H7 (cell line): ENCODE measurements around the gene PAQR4. TPM values are rescaled to one million over a fixed set of nuclear protein-coding genes. Genes with fewer than 3 reads are reported as not detected.
"Not testable (repeated sequence)": the region's sequence is repeated elsewhere in the genome, so short reads cannot be mapped to it uniquely, and the experiment has no call there.

Experiments used
- DNase-seq: peaks from one replicate; pipeline ENCODE4 v3.0.0; 2012
- H3K27me3 ChIP-seq: 2 replicates; pipeline ENCODE4 v1.6.0; 2011; ENCODE audit warnings: mild to moderate bottlenecking, low read length; ENCODE audit not compliant: control insufficient read depth, insufficient read depth
- H3K36me3 ChIP-seq: replicated peaks from 2 replicates; pipeline ENCODE4 v1.5.1; 2011; ENCODE audit warnings: low read length; ENCODE audit not compliant: control insufficient read depth, insufficient read depth
- H3K4me3 ChIP-seq: 2 replicates; pipeline ENCODE4 v1.5.1; 2011; ENCODE audit warnings: low read depth, mild to moderate bottlenecking, control low read depth, low read length, moderate library complexity; ENCODE audit not compliant: insufficient read depth
- total RNA-seq: library from RNA; depleted of rRNA; stranded (reverse); fragments of >200 nt; shearing (Covaris generic); gene quantifications from 2 replicates; pipeline ENCODE4 v1.2.3, GENCODE V29; 2014

PAQR4 gene
- total RNA-seq, 1 experiment from 2014 or later: 65.6 TPM

GRCh38 chr16:2933701-2934100 is 35.4 kb upstream of the PAQR4 start:
- H3K4me3 ChIP-seq: no peak overlapping the region

GRCh38 chr16:2934450-2934849 is 34.7 kb upstream of the PAQR4 start:
- Histone ChIP-seq H3K36me3 (peaks cover 1% of the 10 kb centered on the region), H3K4me3 (no peak overlapping the region), H3K27me3 (no peaks in the 10 kb centered on the region)
- no peak for DNase-seq

More at GRCh38 chr16:2933701-2934100, 35.4 kb upstream of the PAQR4 start:
- Histone ChIP-seq H3K27me3 (no peaks in the 10 kb centered on the region), H3K36me3 (peaks cover 1% of the 10 kb centered on the region)
- peak; percentile 33 for DNase-seq

GRCh38 chr16:2936436-2937011 is 32.6 kb upstream of the PAQR4 start:
- no peak overlapping the region for H3K4me3 ChIP-seq
- H3K27me3 ChIP-seq: no peaks in the 10 kb centered on the region
- peaks cover 2% of the 10 kb centered on the region for H3K36me3 ChIP-seq
- peak; percentile 57 for DNase-seq

GRCh38 chr16:2937170-2937569 is 32.0 kb upstream of the PAQR4 start:
- Histone ChIP-seq H3K36me3 (peaks cover 2% of the 10 kb centered on the region), H3K4me3 (no peak overlapping the region), H3K27me3 (no peaks in the 10 kb centered on the region)
- DNase-seq: peak; percentile 51

GRCh38 chr16:2938206-2938605 is 30.9 kb upstream of the PAQR4 start:
- H3K27me3 ChIP-seq: no peaks in the 10 kb centered on the region
- H3K36me3 ChIP-seq: peaks cover 2% of the 10 kb centered on the region
- DNase-seq: peak; percentile 35
- H3K4me3 ChIP-seq: no peak overlapping the region

- DNase-seq: no peak
- Histone ChIP-seq H3K4me3 (no peak overlapping the region), H3K27me3 (no peaks in the 10 kb centered on the region), H3K36me3 (peaks cover 2% of the 10 kb centered on the region)
These were observed 29.2 kb upstream of the PAQR4 start for GRCh38 chr16:2939968-2940367.

GRCh38 chr16:2942045-2942444 is 27.1 kb upstream of the PAQR4 start:
- no peak overlapping the region for H3K4me3 ChIP-seq
- DNase-seq: no peak
- no peaks in the 10 kb centered on the region for H3K27me3 ChIP-seq
- H3K36me3 ChIP-seq: peaks cover 2% of the 10 kb centered on the region; the same call in 1 of the 2 replicates

- not testable (repeated sequence) for DNase-seq
These were observed 25.4 kb upstream of the PAQR4 start for GRCh38 chr16:2943716-2944115.

GRCh38 chr16:2946649-2947048 is 22.5 kb upstream of the PAQR4 start:
- H3K27me3 ChIP-seq: no peaks in the 10 kb centered on the region
- DNase-seq: no peak
- H3K36me3 ChIP-seq: no peaks in the 10 kb centered on the region; the same call in 1 of the 2 replicates
- no peak overlapping the region for H3K4me3 ChIP-seq

More at GRCh38 chr16:2943716-2944115, 25.4 kb upstream of the PAQR4 start:
- not testable (repeated sequence) for H3K36me3 ChIP-seq, H3K4me3 ChIP-seq, H3K27me3 ChIP-seq

GRCh38 chr16:2948807-2949704 is 20.1 kb upstream of the PAQR4 start:
- Histone ChIP-seq H3K36me3 (no peaks in the 10 kb centered on the region), H3K27me3 (no peaks in the 10 kb centered on the region), H3K4me3 (no peak overlapping the region)
- peak; percentile 33 for DNase-seq

GRCh38 chr16:2949705-2950352 is 19.3 kb upstream of the PAQR4 start:
- Histone ChIP-seq H3K27me3 (no peaks in the 10 kb centered on the region), H3K4me3 (no peak overlapping the region), H3K36me3 (no peaks in the 10 kb centered on the region)
- DNase-seq: peak; percentile 30

- Histone ChIP-seq H3K4me3 (no peak overlapping the region), H3K27me3 (no peaks in the 10 kb centered on the region), H3K36me3 (no peaks in the 10 kb centered on the region)
- peak; percentile 26 for DNase-seq
These were observed 18.8 kb upstream of the PAQR4 start for GRCh38 chr16:2950353-2950724.

GRCh38 chr16:2950773-2951172 is 18.4 kb upstream of the PAQR4 start:
- Histone ChIP-seq H3K36me3 (no peaks in the 10 kb centered on the region), H3K27me3 (no peaks in the 10 kb centered on the region), H3K4me3 (no peak overlapping the region)
- DNase-seq: peak; percentile 41

- DNase-seq: no peak
- Histone ChIP-seq H3K36me3 (no peaks in the 10 kb centered on the region), H3K4me3 (no peak overlapping the region), H3K27me3 (no peaks in the 10 kb centered on the region)
These were observed 16.5 kb upstream of the PAQR4 start for GRCh38 chr16:2952679-2953078.
